Measurements from ENCODE around the gene ANXA1. TPM values are rescaled to one million over a fixed set of nuclear protein-coding genes. Genes with fewer than 3 reads are reported as not detected.

The ANXA1 gene
- total RNA-seq, 6 experiments from 2014 or later: 3.2 to 16.8 (median 12.5) TPM

- H3K4me1 ChIP-seq: no peaks in the 10 kb centered on the region
- WGBS (ENCODE audit: insufficient coverage, low coverage, low lambda C conversion rate, missing lambda C conversion rate): 78% methylated on average over 6 of the region's 6 CpGs
- intact Hi-C loops (cut with DNase I): no loop called here
Measured at GRCh38 chr9:73158723-73159122, 7.1 kb downstream of the ANXA1 start.

DNA sequence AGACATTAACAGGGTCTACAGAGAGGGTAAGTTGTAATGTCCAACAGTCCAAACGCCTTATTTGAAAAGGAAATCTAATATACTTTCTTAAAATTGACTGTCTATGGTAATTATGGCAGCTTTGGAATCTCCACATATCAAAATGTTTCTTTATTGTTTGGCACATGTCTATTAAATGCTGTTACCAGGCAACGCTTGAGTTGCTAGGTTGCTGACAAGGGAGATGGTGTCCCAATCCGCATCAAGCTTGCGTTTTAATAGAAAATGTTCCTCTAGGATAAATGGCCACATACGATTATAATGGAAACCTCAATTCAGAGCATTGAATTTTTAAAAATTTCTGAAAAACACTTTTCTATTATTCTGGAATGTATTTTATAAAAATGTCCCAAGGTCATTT lies 9.2 kb downstream of the ANXA1 start:
- Histone ChIP-seq H3K9me3 (no peaks in the 10 kb centered on the region), H3K36me3 (no peaks in the 10 kb centered on the region), H3K4me1 (no peaks in the 10 kb centered on the region), H3K4me3 (no peak overlapping the region), H3K27ac (no peak overlapping the region), H3K27me3 (no peaks in the 10 kb centered on the region)
- intact Hi-C loops (cut with DNase I): no loop called here
- DNase-seq (no peak), ATAC-seq (no peak)
- no peak for TF ChIP-seq POLR2A (IDR thresholded peaks at IDR 0.05)
- TF ChIP-seq, protein P1, sequence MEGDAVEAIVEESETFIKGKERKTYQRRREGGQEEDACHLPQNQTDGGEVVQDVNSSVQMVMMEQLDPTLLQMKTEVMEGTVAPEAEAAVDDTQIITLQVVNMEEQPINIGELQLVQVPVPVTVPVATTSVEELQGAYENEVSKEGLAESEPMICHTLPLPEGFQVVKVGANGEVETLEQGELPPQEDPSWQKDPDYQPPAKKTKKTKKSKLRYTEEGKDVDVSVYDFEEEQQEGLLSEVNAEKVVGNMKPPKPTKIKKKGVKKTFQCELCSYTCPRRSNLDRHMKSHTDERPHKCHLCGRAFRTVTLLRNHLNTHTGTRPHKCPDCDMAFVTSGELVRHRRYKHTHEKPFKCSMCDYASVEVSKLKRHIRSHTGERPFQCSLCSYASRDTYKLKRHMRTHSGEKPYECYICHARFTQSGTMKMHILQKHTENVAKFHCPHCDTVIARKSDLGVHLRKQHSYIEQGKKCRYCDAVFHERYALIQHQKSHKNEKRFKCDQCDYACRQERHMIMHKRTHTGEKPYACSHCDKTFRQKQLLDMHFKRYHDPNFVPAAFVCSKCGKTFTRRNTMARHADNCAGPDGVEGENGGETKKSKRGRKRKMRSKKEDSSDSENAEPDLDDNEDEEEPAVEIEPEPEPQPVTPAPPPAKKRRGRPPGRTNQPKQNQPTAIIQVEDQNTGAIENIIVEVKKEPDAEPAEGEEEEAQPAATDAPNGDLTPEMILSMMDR (IDR thresholded peaks at IDR 0.05): no peak
- 80% methylated on average over 5 of the region's 5 CpGs for WGBS (ENCODE audit: insufficient coverage, low coverage, low lambda C conversion rate, missing lambda C conversion rate)

More at GRCh38 chr9:73158723-73159122, 7.1 kb downstream of the ANXA1 start:
- H3K36me3 ChIP-seq: no peaks in the 10 kb centered on the region
- no peak overlapping the region for H3K27ac ChIP-seq
- no peak for TF ChIP-seq POLR2A (IDR thresholded peaks at IDR 0.05)
- TF ChIP-seq, protein P1 (IDR thresholded peaks at IDR 0.05): no peak
- ATAC-seq (no peak), DNase-seq (no peak)
- H3K4me3 ChIP-seq: no peak overlapping the region
- no peaks in the 10 kb centered on the region for H3K27me3 ChIP-seq
- no peaks in the 10 kb centered on the region for H3K9me3 ChIP-seq

DNA sequence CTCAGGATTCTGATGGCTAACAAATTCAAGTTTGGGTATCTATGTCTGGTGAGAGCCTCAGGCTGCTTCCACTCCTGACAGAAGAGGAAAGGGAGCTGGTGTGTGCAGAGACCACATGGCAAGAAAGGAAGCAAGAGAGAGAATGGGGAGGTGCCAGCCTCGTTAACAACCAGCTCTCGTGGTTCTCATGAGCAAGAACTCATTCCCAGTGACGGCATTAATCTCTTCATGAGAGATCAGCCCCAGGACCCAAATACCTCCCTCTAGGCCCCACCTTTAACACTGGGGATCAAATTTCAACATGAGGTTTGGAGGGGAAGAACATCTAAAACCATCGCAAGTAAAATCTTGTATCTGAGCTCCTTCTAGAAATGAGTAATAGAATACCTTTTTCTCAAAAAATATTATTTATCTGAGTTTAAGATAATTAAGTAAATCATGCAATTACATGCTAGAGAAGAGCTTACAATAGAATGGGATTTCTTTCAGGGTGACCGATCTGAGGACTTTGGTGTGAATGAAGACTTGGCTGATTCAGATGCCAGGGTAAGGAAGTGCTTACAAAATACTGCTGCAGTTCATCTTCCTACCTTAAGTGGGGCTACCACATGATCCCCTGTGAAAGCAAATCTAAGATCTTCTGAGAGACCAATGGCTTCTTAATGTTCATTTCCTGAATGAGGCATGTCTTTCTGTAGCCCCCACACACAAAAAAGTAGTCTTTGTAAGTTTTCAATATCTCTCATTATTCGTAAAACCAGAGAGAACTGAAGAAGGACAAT lies 11.5 kb downstream of the ANXA1 start:
- DNase-seq (no peak), ATAC-seq (no peak)
- intact Hi-C loops (cut with DNase I): no loop called here
- no peaks in the 10 kb centered on the region for H3K27me3 ChIP-seq
- WGBS (ENCODE audit: insufficient coverage, low coverage, low lambda C conversion rate, missing lambda C conversion rate): 63% methylated on average over 6 of the region's 6 CpGs
- H3K4me3 ChIP-seq: no peak overlapping the region
- H3K36me3 ChIP-seq: peaks cover 0 to 5% (median 0%) of the 10 kb centered on the region in 4 donors
- no peaks in the 10 kb centered on the region for H3K9me3 ChIP-seq
- no peak overlapping the region for H3K27ac ChIP-seq
- TF ChIP-seq POLR2A (IDR thresholded peaks at IDR 0.05): no peak
- TF ChIP-seq, protein P1 (IDR thresholded peaks at IDR 0.05): no peak
- no peaks in the 10 kb centered on the region for H3K4me1 ChIP-seq

- H3K4me1 ChIP-seq: no peaks in the 10 kb centered on the region
- 53% methylated on average over 2 of the region's 2 CpGs for WGBS (ENCODE audit: insufficient coverage, low coverage, low lambda C conversion rate, missing lambda C conversion rate)
- H3K27ac ChIP-seq: no peak overlapping the region
- intact Hi-C loops (cut with DNase I): no loop called here
- TF ChIP-seq, protein P1 (IDR thresholded peaks at IDR 0.05): no peak
- no peak for TF ChIP-seq POLR2A (IDR thresholded peaks at IDR 0.05)
- H3K9me3 ChIP-seq: no peaks in the 10 kb centered on the region
- DNase-seq (no peak), ATAC-seq (no peak)
- no peak overlapping the region for H3K4me3 ChIP-seq
- H3K36me3 ChIP-seq: peaks cover 0 to 5% (median 0%) of the 10 kb centered on the region in 4 donors
- no peaks in the 10 kb centered on the region for H3K27me3 ChIP-seq
Measured at GRCh38 chr9:73165911-73166310, 14.2 kb downstream of the ANXA1 start.

All from right lobe of liver (tissue), 6 donors.